ENCODE data around the gene BCL2L12.

DNA sequence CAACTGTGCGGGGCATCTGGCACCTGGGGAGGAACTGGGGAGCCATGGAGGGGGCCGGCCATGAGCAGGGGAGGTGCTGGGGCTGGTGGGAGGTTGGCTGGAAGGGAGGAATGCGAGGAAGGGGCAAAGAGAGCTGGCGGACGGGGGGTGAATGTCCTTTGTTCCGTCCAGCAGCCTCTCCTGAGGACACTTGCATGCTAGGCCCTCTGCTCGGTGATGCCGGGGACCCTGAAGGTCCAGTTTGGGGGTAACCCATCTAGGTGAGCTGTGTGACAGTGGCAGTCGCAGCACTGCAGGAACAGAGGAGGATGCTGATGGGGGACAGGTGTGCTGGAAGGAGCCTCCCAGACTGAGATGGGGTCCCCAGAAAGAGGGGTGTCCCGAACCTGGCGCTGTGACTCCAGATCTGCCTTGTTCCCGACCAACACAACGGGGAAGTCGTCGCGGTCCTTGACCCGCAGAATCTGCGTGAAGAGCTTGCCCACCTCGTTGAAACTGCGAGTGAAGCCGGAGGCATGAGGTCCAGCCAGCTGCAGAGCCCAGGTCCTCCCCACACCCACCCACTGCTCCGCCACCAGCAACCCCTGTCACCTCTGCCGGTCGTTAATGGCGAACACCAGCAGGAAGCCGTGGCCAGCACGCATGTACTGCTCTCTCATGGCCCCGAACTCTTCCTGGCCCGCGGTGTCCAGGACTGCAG lies 29.4 kb upstream of the BCL2L12 start:
- TF ChIP-seq, protein P1, sequence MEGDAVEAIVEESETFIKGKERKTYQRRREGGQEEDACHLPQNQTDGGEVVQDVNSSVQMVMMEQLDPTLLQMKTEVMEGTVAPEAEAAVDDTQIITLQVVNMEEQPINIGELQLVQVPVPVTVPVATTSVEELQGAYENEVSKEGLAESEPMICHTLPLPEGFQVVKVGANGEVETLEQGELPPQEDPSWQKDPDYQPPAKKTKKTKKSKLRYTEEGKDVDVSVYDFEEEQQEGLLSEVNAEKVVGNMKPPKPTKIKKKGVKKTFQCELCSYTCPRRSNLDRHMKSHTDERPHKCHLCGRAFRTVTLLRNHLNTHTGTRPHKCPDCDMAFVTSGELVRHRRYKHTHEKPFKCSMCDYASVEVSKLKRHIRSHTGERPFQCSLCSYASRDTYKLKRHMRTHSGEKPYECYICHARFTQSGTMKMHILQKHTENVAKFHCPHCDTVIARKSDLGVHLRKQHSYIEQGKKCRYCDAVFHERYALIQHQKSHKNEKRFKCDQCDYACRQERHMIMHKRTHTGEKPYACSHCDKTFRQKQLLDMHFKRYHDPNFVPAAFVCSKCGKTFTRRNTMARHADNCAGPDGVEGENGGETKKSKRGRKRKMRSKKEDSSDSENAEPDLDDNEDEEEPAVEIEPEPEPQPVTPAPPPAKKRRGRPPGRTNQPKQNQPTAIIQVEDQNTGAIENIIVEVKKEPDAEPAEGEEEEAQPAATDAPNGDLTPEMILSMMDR (IDR thresholded peaks at IDR 0.05; ENCODE audit: low read length) = no peak
- TF ChIP-seq EZH2 (optimal IDR thresholded peaks at IDR 0.05; ENCODE audit: low read depth, low read length) = no peak

Data from MM.1S (cell line).